HepG2 (cell line): ENCODE measurements around the gene HIPK3. TPM values are rescaled to one million over a fixed set of nuclear protein-coding genes. Genes with fewer than 3 reads are reported as not detected.

Source experiments
- ATAC-seq: fragments of 200-7000 bp; cut with Tn5 transposase; 3 replicates; pipeline ENCODE4 v1.9.1; 2020; ENCODE audit warnings: mild to moderate bottlenecking, moderate library complexity
- BruUV-seq: library from RNA; stranded (reverse); fragments of 400-500 nt; replicated peaks from 2 replicates; lab custom pipeline; 2021; lab: Mats Ljungman, UMichigan
- CTCF ChIA-PET: fragments of 300-600 bp; formaldehyde crosslinking; extraction: SDS; loops from one replicate; lab custom pipeline; 2021; ENCODE audit warnings: low total read pairs, inconsistent platforms, low intra/inter-chr PET ratio; lab: Yijun Ruan, JAX
- POLR2A ChIA-PET: fragments of 350-600 bp; sonication (Branson Sonifier 250); formaldehyde crosslinking; loops from one replicate; lab custom pipeline; 2020; ENCODE audit warnings: antibody characterized with exemption, inconsistent platforms; lab: Yijun Ruan, JAX
- DNase-seq: peaks from one replicate; pipeline ENCODE4 v3.0.0-alpha.2; 2015; ENCODE audit warnings: low spot score
- FAIRE-seq: peaks from 3 replicates; lab custom pipeline; 2011; peaks lifted over from hg19 to GRCh38; lab: Jason Lieb, UNC
- H2AFZ ChIP-seq: one replicate; pipeline ENCODE4 v1.6.1; 2011; ENCODE audit warnings: low read length, inconsistent platforms
- H3K27ac ChIP-seq: fragments of 300-600 bp; 3 replicates; pipeline ENCODE4 v1.8.0; 2011; ENCODE audit warnings: mixed run types, mild to moderate bottlenecking, mixed read lengths, low read length, inconsistent platforms; ENCODE audit not compliant: insufficient read depth; ENCODE audit errors: extremely low read length
- H3K27me3 ChIP-seq, 2 experiments: fragments of 200-600 bp in 1 of 2; 2 replicates in 1 of 2; 3 replicates in 1 of 2; pipeline versions ENCODE4 v1.6.0 to v1.8.0; 2011; ENCODE audit warnings: low read length in 2 of 2, mild to moderate bottlenecking in 2 of 2, moderate library complexity in 2 of 2, inconsistent platforms in 1 of 2; ENCODE audit not compliant: insufficient read depth in 2 of 2, control insufficient read depth in 1 of 2
- H3K36me3 ChIP-seq, 2 experiments: fragments of 200-600 bp in 1 of 2; replicated peaks in 1 of 2; 2 replicates in 1 of 2; 3 replicates in 1 of 2; pipeline versions ENCODE4 v1.5.1 to v1.8.0; 2011; ENCODE audit warnings: low read length in 2 of 2, inconsistent platforms in 1 of 2; ENCODE audit not compliant: insufficient read depth in 2 of 2, control insufficient read depth in 1 of 2
- H3K4me1 ChIP-seq: 2 replicates; pipeline ENCODE4 v1.5.1; 2012; ENCODE audit warnings: low read length, inconsistent platforms; ENCODE audit not compliant: insufficient read depth
- H3K4me2 ChIP-seq: 2 replicates; pipeline ENCODE4 v1.6.0; 2011; ENCODE audit warnings: low read depth, low read length, inconsistent platforms
- H3K4me3 ChIP-seq, 3 experiments: fragments of 200-600 bp in 1 of 3; sonication (generic), shearing (Covaris generic) in 1 of 3; replicated peaks in 1 of 3; 2 replicates each; pipeline ENCODE4 v1.5.1; 2011 to 2016; ENCODE audit warnings: low read length in 3 of 3, inconsistent platforms in 2 of 3, low read depth in 2 of 3, mild to moderate bottlenecking in 2 of 3, control low read depth in 1 of 3, mixed read lengths in 1 of 3; ENCODE audit not compliant: insufficient read depth in 1 of 3
- H3K79me2 ChIP-seq: one replicate; pipeline ENCODE4 v1.6.1; 2011; ENCODE audit warnings: low read length, inconsistent platforms; ENCODE audit not compliant: insufficient read depth
- H3K9ac ChIP-seq: 2 replicates; pipeline ENCODE4 v1.6.0; 2011; ENCODE audit warnings: mild to moderate bottlenecking, low read depth, low read length, inconsistent platforms; ENCODE audit not compliant: insufficient read depth
- H3K9me3 ChIP-seq: 2 replicates; pipeline ENCODE4 v1.5.1; 2012; ENCODE audit warnings: mild to moderate bottlenecking, low read length
- H4K20me1 ChIP-seq: 2 replicates; pipeline ENCODE4 v1.6.0; 2011; ENCODE audit warnings: inconsistent platforms, mild to moderate bottlenecking, low read length, moderate library complexity; ENCODE audit not compliant: insufficient read depth
- BRCA1 ChIP-seq: sonication (generic); formaldehyde crosslinking; IDR thresholded peaks from 2 replicates; pipeline ENCODE4 v1.4.0; 2020; ENCODE audit warnings: missing genetic modification reagents
- CBX2 ChIP-seq, 2 experiments: fragments of 200-600 bp in 1 of 2; sonication (generic); formaldehyde crosslinking in 1 of 2; IDR thresholded peaks; 2 replicates each; pipeline versions ENCODE4 v1.7.0 to v1.8.1; 2018 to 2022; ENCODE audit warnings: low read depth in 2 of 2, low read length in 1 of 2, mild to moderate bottlenecking in 1 of 2, missing genetic modification reagents in 1 of 2
- GTF3A ChIP-seq: sonication (generic); formaldehyde crosslinking; conservative IDR thresholded peaks from 2 replicates; pipeline ENCODE4 v1.4.0; 2020; ENCODE audit warnings: mild to moderate bottlenecking, missing genetic modification reagents
- NCOA2 ChIP-seq: sonication (generic); formaldehyde crosslinking; IDR thresholded peaks from 2 replicates; pipeline ENCODE4 v1.8.0; 2022; ENCODE audit warnings: inconsistent platforms
- PBX3 ChIP-seq: sonication (generic); formaldehyde crosslinking; IDR thresholded peaks from 2 replicates; pipeline ENCODE4 v1.8.1; 2023; ENCODE audit warnings: missing genetic modification reagents, inconsistent platforms, borderline replicate concordance
- PPARG ChIP-seq: conservative IDR thresholded peaks from 2 replicates; pipeline ENCODE4 v1.6.1; 2016; ENCODE audit warnings: missing biosample characterization, missing genetic modification reagents
- TFAP4 ChIP-seq: sonication (generic); IDR thresholded peaks from 2 replicates; pipeline ENCODE4 v1.6.1; 2016; ENCODE audit warnings: low read depth, borderline replicate concordance
- THAP11 ChIP-seq: IDR thresholded peaks from 2 replicates; pipeline ENCODE4 v1.6.1; 2016; ENCODE audit warnings: missing biosample characterization, missing genetic modification reagents
- ZNF382 ChIP-seq: sonication (generic); formaldehyde crosslinking; IDR thresholded peaks from 2 replicates; pipeline ENCODE4 v1.5.0; 2020; ENCODE audit warnings: missing genetic modification reagents, mild to moderate bottlenecking, borderline replicate concordance
- ZNF446 ChIP-seq: sonication (generic); formaldehyde crosslinking; IDR thresholded peaks from 2 replicates; pipeline ENCODE4 v1.5.0; 2020; ENCODE audit warnings: mild to moderate bottlenecking, missing genetic modification reagents
- ZNF546 ChIP-seq: sonication (generic); formaldehyde crosslinking; conservative IDR thresholded peaks from 2 replicates; pipeline ENCODE4 v1.8.1; 2023; ENCODE audit warnings: mild to moderate bottlenecking, missing genetic modification reagents
- ZNF652 ChIP-seq: IDR thresholded peaks from 2 replicates; pipeline ENCODE4 v1.6.1; 2016; ENCODE audit warnings: low read depth, borderline replicate concordance
- ZNF678 ChIP-seq: sonication (generic); formaldehyde crosslinking; IDR thresholded peaks from 2 replicates; pipeline ENCODE4 v1.4.0; 2020; ENCODE audit warnings: mild to moderate bottlenecking, missing genetic modification reagents
- in situ Hi-C: cut with HindIII; loops from 2 replicates; pipeline ENCODE4 v1.10.0; 2017; ENCODE audit warnings: low pct_unique_long_range_greater_than_20kb; ENCODE audit not compliant: extremely low pct_ligation_motif_present
- intact Hi-C: fragments of 100-400 bp; cut with micrococcal nuclease; formaldehyde crosslinking; loops from one replicate; pipeline ENCODE4 v1.10.0; 2022; ENCODE audit not compliant: unreplicated experiment
- polyA plus RNA-seq, 8 experiments: library from polyadenylated mRNA; depleted of rRNA in 3 of 8; stranded (reverse) in 7 of 8; unstranded in 1 of 8; fragments of >200 nt; fragmentation: Illumina TruSeq in 4 of 8; extraction: Trizol in 4 of 8; gene quantifications; 2 replicates each; pipeline versions ENCODE4 v1.2.1 to v1.2.3, GENCODE V29; 2011 to 2016; ENCODE audit warnings: low read depth in 4 of 8, missing spikeins in 1 of 8, mixed read lengths in 1 of 8; ENCODE audit not compliant: insufficient read depth in 1 of 8
- total RNA-seq, 5 experiments: library from RNA; depleted of rRNA; stranded (reverse); fragments of >200 nt; fragmentation: Illumina TruSeq; extraction: Trizol; gene quantifications; 2 replicates each; pipeline ENCODE4 v1.2.3, GENCODE V29; 2016; ENCODE audit warnings: low read depth in 1 of 5
- TF ChIP-seq, protein P1 (sequence below): sonication (generic); formaldehyde crosslinking; IDR thresholded peaks from 2 replicates; pipeline ENCODE4 v1.8.1; 2023; ENCODE audit warnings: mild to moderate bottlenecking, missing genetic modification reagents, borderline replicate concordance
- TF ChIP-seq, protein P2 (sequence below): sonication (generic); formaldehyde crosslinking; IDR thresholded peaks from 2 replicates; pipeline ENCODE4 v1.4.0; 2020; ENCODE audit warnings: missing genetic modification reagents
- TF ChIP-seq, protein P3 (sequence below): sonication (generic); formaldehyde crosslinking; IDR thresholded peaks from 2 replicates; pipeline ENCODE4 v1.8.0; 2022; ENCODE audit warnings: mild to moderate bottlenecking, missing genetic modification reagents; ENCODE audit not compliant: insufficient replicate concordance

Gene HIPK3
- total and polyA plus RNA-seq, 2 of the 13 experiments (the other 11 are each of a cell fraction or from before 2014, with no cell fraction given): 20.5 to 44.3 TPM

GRCh38 chr11:33280411-33280810, 23.2 kb downstream of the HIPK3 start:
- no peak overlapping the region for H2AFZ ChIP-seq
- no peak for FAIRE-seq
- 0 out of 2 replicates have a peak, but pooled peaks have one; percentile 25 for TF ChIP-seq ZNF652 (CRISPR knock-in tag)
- no peak for TF ChIP-seq GTF3A
- no peak for TF ChIP-seq ZNF382
- no peak overlapping the region for H3K9ac ChIP-seq
- POLR2A ChIA-PET: no interaction called here
- intact Hi-C loops: no loop called here
- no peaks in the 10 kb centered on the region for H3K9me3 ChIP-seq
- H4K20me1 ChIP-seq: peaks cover 25% of the 10 kb centered on the region; the same call in 1 of the 2 replicates
- peaks cover 14% of the 10 kb centered on the region for H3K4me1 ChIP-seq
- CTCF ChIA-PET: no interaction called here
- H3K27ac ChIP-seq: no peak overlapping the region
- H3K27me3 ChIP-seq: no peaks in the 10 kb centered on the region
- no peak overlapping the region for H3K4me2 ChIP-seq
- ATAC-seq: no peak
- in situ Hi-C loops: no loop called here
- BruUV-seq: no TSS peak
- H3K79me2 ChIP-seq: peaks cover 71% of the 10 kb centered on the region
- DNase-seq: no peak
- no peaks in the 10 kb centered on the region for H3K36me3 ChIP-seq
- H3K4me3 ChIP-seq: no peak overlapping the region

DNA sequence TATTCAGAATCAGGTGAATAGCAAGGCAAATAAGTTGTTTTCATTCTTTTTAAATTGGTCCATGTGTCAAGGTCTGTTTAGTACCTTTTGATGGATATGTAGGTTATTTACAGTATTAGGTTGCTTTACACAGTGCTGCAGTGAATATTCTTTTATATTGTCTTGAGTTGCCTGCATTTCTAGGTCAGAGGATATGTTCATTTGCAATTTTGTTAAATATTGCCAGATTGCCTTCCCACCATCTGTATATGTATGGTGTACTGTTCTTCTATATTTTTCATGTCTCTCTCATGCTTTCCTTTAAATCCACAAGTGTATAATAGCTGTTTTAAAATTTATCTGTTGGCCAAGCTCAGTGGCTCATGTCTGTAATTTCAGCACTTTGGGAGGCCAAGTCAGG, 24.6 kb downstream of the HIPK3 start:
- Histone ChIP-seq H3K79me2 (peaks cover 66% of the 10 kb centered on the region), H3K4me3 (no peak overlapping the region), H3K4me2 (no peak overlapping the region), H3K27me3 (no peaks in the 10 kb centered on the region), H3K36me3 (peaks cover 0 to 4% of the 10 kb centered on the region in 2 experiments; a peak in 2 of 5 replicates), H2AFZ (no peak overlapping the region), H3K4me1 (peaks cover 14% of the 10 kb centered on the region), H3K27ac (no peak overlapping the region), H4K20me1 (peaks cover 21% of the 10 kb centered on the region; the same call in 1 of the 2 replicates), H3K9me3 (no peaks in the 10 kb centered on the region), H3K9ac (no peak overlapping the region)
- DNase-seq: no peak
- in situ Hi-C loops (no loop called here), intact Hi-C loops (no loop called here)
- CTCF ChIA-PET: no interaction called here
- BruUV-seq: no TSS peak
- POLR2A ChIA-PET: no interaction called here
- no peak for FAIRE-seq
- no peak for ATAC-seq
- TF ChIP-seq CBX2 (IDR thresholded peaks at IDR 0.05; ENCODE audit: low read depth, low read length): no peak
- no peak for TF ChIP-seq CBX2 (CRISPR knock-in tag; IDR thresholded peaks at IDR 0.05; ENCODE audit: low read depth)
- TF ChIP-seq ZNF546 (CRISPR knock-in tag): no peak
- TF ChIP-seq ZNF678 (CRISPR knock-in tag): no peak
- no peak for TF ChIP-seq BRCA1 (CRISPR knock-in tag)
- TF ChIP-seq THAP11 (CRISPR knock-in tag): no peak
- TF ChIP-seq ZNF446 (CRISPR knock-in tag): no peak
- TF ChIP-seq, protein P1, sequence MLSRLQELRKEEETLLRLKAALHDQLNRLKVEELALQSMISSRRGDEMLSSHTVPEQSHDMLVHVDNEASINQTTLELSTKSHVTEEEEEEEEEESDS: no peak
- TF ChIP-seq, protein P2, sequence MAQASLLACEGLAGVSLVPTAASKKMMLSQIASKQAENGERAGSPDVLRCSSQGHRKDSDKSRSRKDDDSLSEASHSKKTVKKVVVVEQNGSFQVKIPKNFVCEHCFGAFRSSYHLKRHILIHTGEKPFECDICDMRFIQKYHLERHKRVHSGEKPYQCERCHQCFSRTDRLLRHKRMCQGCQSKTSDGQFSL (CRISPR knock-in tag): no peak
- no peak for TF ChIP-seq PBX3 (CRISPR knock-in tag)
- TF ChIP-seq TFAP4: no peak
- no peak for TF ChIP-seq PPARG
- TF ChIP-seq NCOA2 (CRISPR knock-in tag): no peak
- TF ChIP-seq, protein P3, sequence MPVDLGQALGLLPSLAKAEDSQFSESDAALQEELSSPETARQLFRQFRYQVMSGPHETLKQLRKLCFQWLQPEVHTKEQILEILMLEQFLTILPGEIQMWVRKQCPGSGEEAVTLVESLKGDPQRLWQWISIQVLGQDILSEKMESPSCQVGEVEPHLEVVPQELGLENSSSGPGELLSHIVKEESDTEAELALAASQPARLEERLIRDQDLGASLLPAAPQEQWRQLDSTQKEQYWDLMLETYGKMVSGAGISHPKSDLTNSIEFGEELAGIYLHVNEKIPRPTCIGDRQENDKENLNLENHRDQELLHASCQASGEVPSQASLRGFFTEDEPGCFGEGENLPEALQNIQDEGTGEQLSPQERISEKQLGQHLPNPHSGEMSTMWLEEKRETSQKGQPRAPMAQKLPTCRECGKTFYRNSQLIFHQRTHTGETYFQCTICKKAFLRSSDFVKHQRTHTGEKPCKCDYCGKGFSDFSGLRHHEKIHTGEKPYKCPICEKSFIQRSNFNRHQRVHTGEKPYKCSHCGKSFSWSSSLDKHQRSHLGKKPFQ (CRISPR knock-in tag): no peak
